NT2/D1 (cell line): ENCODE measurements around the gene BYSL.

ENCODE experiments used
- DNase-seq: peaks from one replicate; pipeline ENCODE4 v3.0.0-alpha.2; 2011; ENCODE audit warnings: low read depth, low spot score
- H3K27me3 ChIP-seq: 2 replicates; pipeline ENCODE4 v1.6.0; 2011; ENCODE audit warnings: mild to moderate bottlenecking; ENCODE audit not compliant: insufficient read length, insufficient read depth
- H3K36me3 ChIP-seq: 2 replicates; pipeline ENCODE4 v1.6.1; 2011; ENCODE audit warnings: mild to moderate bottlenecking, low read length, mixed read lengths; ENCODE audit not compliant: insufficient read depth, insufficient read length
- H3K4me1 ChIP-seq: 2 replicates; pipeline ENCODE4 v1.5.1; 2011; ENCODE audit not compliant: insufficient read depth, insufficient read length
- H3K4me3 ChIP-seq: 2 replicates; pipeline ENCODE4 v1.5.1; 2011; ENCODE audit warnings: low read depth; ENCODE audit not compliant: insufficient read length
- H3K9ac ChIP-seq: 2 replicates; pipeline ENCODE4 v1.6.0; 2011; ENCODE audit warnings: low read depth; ENCODE audit not compliant: insufficient read length
- H3K9me3 ChIP-seq: 2 replicates; pipeline ENCODE4 v1.5.1; 2011; ENCODE audit warnings: mild to moderate bottlenecking, low read length; ENCODE audit not compliant: insufficient read depth
- SUZ12 ChIP-seq: IDR thresholded peaks from 2 replicates; pipeline ENCODE4 v1.6.1; 2011; ENCODE audit not compliant: insufficient read length, insufficient read depth; ENCODE audit errors: extremely low read depth
- YY1 ChIP-seq: IDR thresholded peaks from 2 replicates; pipeline ENCODE4 v1.6.1; 2011; ENCODE audit not compliant: insufficient read length, insufficient read depth
- ZNF274 ChIP-seq: IDR thresholded peaks from 2 replicates; pipeline ENCODE4 v1.6.1; 2011; ENCODE audit warnings: mild to moderate bottlenecking, low read depth, low read length

Gene BYSL, protein sequence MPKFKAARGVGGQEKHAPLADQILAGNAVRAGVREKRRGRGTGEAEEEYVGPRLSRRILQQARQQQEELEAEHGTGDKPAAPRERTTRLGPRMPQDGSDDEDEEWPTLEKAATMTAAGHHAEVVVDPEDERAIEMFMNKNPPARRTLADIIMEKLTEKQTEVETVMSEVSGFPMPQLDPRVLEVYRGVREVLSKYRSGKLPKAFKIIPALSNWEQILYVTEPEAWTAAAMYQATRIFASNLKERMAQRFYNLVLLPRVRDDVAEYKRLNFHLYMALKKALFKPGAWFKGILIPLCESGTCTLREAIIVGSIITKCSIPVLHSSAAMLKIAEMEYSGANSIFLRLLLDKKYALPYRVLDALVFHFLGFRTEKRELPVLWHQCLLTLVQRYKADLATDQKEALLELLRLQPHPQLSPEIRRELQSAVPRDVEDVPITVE

DNA sequence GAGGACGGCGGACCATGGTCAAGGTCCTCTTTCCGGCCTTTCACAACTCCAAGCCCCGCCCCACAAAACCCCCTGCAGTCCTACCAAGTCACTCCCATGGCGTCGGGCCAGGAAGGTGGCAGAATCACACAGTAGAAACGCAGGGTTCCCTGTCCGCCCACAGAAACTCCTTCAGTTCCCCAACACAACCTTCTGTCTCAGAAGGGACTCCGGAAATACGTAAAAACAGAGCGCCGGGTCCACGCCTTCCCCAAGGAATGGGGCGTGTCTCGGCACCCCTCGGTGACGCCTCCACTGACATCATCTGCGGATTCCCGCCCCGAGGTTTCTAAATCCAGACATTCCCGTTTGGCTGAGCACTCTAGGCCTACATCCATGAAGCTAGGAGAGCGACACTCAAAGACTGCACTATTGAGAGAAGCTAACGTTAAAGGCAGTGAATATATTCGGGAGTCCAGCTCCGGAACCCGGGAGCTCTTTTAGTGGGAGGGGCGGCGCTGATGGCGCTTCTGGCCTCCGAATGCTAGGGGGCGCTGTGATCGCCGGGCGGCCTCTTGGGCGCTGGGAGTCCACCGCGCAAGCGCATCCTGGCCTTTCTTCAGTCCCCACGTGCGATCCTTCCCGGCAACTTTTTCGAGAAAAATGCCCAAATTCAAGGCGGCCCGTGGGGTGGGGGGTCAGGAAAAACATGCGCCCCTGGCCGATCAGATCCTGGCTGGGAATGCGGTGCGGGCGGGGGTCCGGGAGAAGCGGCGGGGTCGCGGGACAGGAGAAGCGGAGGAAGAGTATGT is at the start of gene BYSL, which contains the start of gene MED20:
TSS of gene BYSL (plus strand) at position 579 of the 791 bp plus-strand sequence. CDS start at position 643, 64 bp downstream.
TSS of gene MED20 (minus strand) at position 219 of the 791 bp plus-strand sequence. CDS start at position 98, 121 bp downstream.
- H3K9me3 ChIP-seq = no peaks in the 10 kb centered on the region
- TF ChIP-seq SUZ12 (no peak), ZNF274 (no peak), YY1 (no peak)
- H3K36me3 ChIP-seq = peaks cover 42% of the 10 kb centered on the region
- peaks cover 3% of the 10 kb centered on the region for H3K4me1 ChIP-seq
- peak within 1 kb of the TSS; percentile 95 for H3K9ac ChIP-seq
- peak within 1 kb of the TSS; percentile 96 for H3K4me3 ChIP-seq
- DNase-seq = peak; percentile 83
- no peaks in the 10 kb centered on the region for H3K27me3 ChIP-seq

DNA sequence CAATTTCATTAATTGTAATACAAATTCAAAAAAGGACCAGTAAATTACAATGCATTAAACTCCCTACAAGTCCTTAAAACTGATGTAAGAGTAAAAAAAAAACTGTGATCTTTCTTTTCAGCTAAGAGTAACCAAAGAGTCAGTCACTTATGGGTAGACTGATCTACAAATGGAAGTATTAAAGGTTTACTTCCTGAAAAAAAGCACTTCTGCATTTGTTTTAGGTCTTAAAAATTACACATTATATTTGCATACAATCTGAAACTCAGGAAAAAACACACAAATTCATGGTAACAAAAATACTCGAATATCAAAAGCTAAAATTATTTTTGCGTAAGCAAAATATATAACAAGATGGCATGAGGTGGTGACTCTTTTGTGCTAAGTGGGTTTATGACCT is 49.6 kb upstream of the BYSL start:
- no peak for DNase-seq
- Histone ChIP-seq H3K36me3 (no peaks in the 10 kb centered on the region), H3K4me1 (no peaks in the 10 kb centered on the region), H3K27me3 (no peaks in the 10 kb centered on the region), H3K9ac (no peak overlapping the region), H3K9me3 (no peaks in the 10 kb centered on the region), H3K4me3 (no peak overlapping the region)
- no peak for TF ChIP-seq SUZ12
- no peak for TF ChIP-seq ZNF274
- TF ChIP-seq YY1 = no peak

DNA sequence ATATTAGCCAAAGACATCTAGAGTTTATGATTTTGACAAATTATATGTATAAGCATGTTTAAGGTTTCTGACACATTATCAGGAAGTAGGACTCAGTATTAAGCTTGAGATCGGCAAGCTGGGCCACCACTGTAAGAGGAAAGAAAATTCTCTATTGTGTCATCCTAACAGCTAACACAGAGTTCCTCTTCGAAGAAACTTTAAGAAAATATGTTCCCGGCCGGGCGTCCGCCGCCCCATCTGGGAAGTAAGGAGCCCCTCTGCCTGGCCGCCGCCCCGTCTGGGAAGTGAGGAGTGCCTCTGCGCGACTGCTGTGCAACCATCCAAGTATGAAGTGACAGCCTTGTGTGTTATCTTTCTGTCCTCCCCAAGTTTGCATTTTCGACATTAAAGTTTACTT is 49.2 kb upstream of the BYSL start:
- Histone ChIP-seq H3K9me3 (no peaks in the 10 kb centered on the region), H3K36me3 (no peaks in the 10 kb centered on the region), H3K9ac (no peak overlapping the region), H3K4me1 (no peaks in the 10 kb centered on the region), H3K4me3 (no peak overlapping the region), H3K27me3 (no peaks in the 10 kb centered on the region)
- TF ChIP-seq SUZ12 (no peak), YY1 (no peak), ZNF274 (no peak)
- DNase-seq = no peak

- Histone ChIP-seq H3K9me3 (no peaks in the 10 kb centered on the region), H3K27me3 (no peaks in the 10 kb centered on the region), H3K4me3 (no peak overlapping the region), H3K9ac (no peak overlapping the region), H3K4me1 (no peaks in the 10 kb centered on the region), H3K36me3 (no peaks in the 10 kb centered on the region)
- DNase-seq = no peak
- TF ChIP-seq ZNF274 = no peak
- no peak for TF ChIP-seq SUZ12
- no peak for TF ChIP-seq YY1
These were observed 46.6 kb upstream of the BYSL start for GRCh38 chr6:41874741-41875140.

- no peak for DNase-seq
- TF ChIP-seq YY1 (no peak), ZNF274 (no peak), SUZ12 (no peak)
- no peaks in the 10 kb centered on the region for H3K9me3 ChIP-seq
These were observed 44.1 kb upstream of the BYSL start for GRCh38 chr6:41877051-41877680.

DNA sequence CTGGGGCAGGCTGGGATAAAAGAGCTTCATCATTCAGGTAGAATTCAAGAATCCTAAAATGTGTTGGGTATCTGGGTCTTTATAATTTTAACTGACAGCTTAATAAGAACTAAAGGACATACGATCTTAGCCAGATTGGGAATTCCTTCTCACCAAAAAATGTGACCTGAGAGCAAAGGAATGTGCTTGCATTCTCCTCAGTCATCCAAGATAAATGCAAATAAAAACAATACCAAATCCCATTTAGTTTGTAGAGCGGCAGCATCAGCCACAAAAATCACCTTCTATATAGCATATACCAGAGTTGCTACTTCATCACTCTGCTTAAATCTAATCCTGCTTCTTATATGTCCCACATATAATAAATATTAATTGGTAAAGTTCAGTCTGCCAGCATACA is 43.1 kb upstream of the BYSL start:
- Histone ChIP-seq H3K9ac (no peak overlapping the region), H3K4me1 (no peaks in the 10 kb centered on the region), H3K4me3 (no peak overlapping the region), H3K36me3 (no peaks in the 10 kb centered on the region), H3K27me3 (no peaks in the 10 kb centered on the region), H3K9me3 (no peaks in the 10 kb centered on the region)
- TF ChIP-seq YY1 (no peak), ZNF274 (no peak), SUZ12 (no peak)
- no peak for DNase-seq

More at GRCh38 chr6:41877051-41877680, 44.1 kb upstream of the BYSL start:
- Histone ChIP-seq H3K4me3 (no peak overlapping the region), H3K27me3 (no peaks in the 10 kb centered on the region), H3K36me3 (no peaks in the 10 kb centered on the region), H3K9ac (no peak overlapping the region), H3K4me1 (no peaks in the 10 kb centered on the region)

GRCh38 chr6:41878961-41879405 is 42.3 kb upstream of the BYSL start:
- Histone ChIP-seq H3K36me3 (no peaks in the 10 kb centered on the region), H3K9ac (no peak overlapping the region), H3K9me3 (no peaks in the 10 kb centered on the region), H3K4me3 (no peak overlapping the region), H3K4me1 (no peaks in the 10 kb centered on the region), H3K27me3 (no peaks in the 10 kb centered on the region)
- TF ChIP-seq ZNF274 (no peak), YY1 (no peak), SUZ12 (no peak)
- no peak for DNase-seq
